ENCODE measurements around the gene GLCCI1. TPM values are rescaled to one million over a fixed set of nuclear protein-coding genes. Genes with fewer than 3 reads are reported as not detected.

GLCCI1 gene
- total RNA-seq, 4 donors from 2014 or later: 6.0 to 22.6 (median 8.5) TPM

GRCh38 chr7:7943951-7944350, 24.6 kb upstream of the GLCCI1 start:
- DNase-seq (ENCODE audit: low spot score) (no peak), ATAC-seq (ENCODE audit: low FRiP score) (no peak)
- TF ChIP-seq CTCF (IDR thresholded peaks at IDR 0.05): no peak

GRCh38 chr7:7944619-7945282, 23.8 kb upstream of the GLCCI1 start:
- DNase-seq (ENCODE audit: low spot score): no peak
- no peak for ATAC-seq (ENCODE audit: low FRiP score)
- no peak for TF ChIP-seq CTCF (IDR thresholded peaks at IDR 0.05)

GRCh38 chr7:7946486-7946885, 22.1 kb upstream of the GLCCI1 start:
- ATAC-seq (ENCODE audit: low FRiP score) (no peak), DNase-seq (ENCODE audit: low spot score) (no peak)
- TF ChIP-seq CTCF (IDR thresholded peaks at IDR 0.05): no peak

- ATAC-seq (ENCODE audit: low FRiP score) (no peak), DNase-seq (ENCODE audit: low spot score) (no peak)
- no peak for TF ChIP-seq CTCF (IDR thresholded peaks at IDR 0.05)
Observed at GRCh38 chr7:7948232-7948631, 20.4 kb upstream of the GLCCI1 start.

GRCh38 chr7:7953806-7954205, 14.8 kb upstream of the GLCCI1 start:
- no peak for DNase-seq (ENCODE audit: low spot score)
- TF ChIP-seq CTCF (IDR thresholded peaks at IDR 0.05): no peak
- no peak for ATAC-seq (ENCODE audit: low FRiP score)

- DNase-seq (ENCODE audit: low spot score): no peak
- no peak for TF ChIP-seq CTCF (IDR thresholded peaks at IDR 0.05)
- ATAC-seq (ENCODE audit: low FRiP score): no peak
Observed at GRCh38 chr7:7956531-7957128, 12.0 kb upstream of the GLCCI1 start.

- TF ChIP-seq CTCF (IDR thresholded peaks at IDR 0.05): no peak
- ATAC-seq (ENCODE audit: low FRiP score) (no peak), DNase-seq (ENCODE audit: low spot score) (no peak)
Observed at GRCh38 chr7:7957513-7957912, 11.1 kb upstream of the GLCCI1 start.

All from omental fat pad (tissue), 4 donors.